Measurements from ENCODE around the gene FAM72C. TPM values are rescaled to one million over a fixed set of nuclear protein-coding genes. Genes with fewer than 3 reads are reported as not detected.
"Not testable (repeated sequence)": the region's sequence is repeated elsewhere in the genome, so short reads cannot be mapped to it uniquely, and the experiment has no call there.

FAM72C gene
- total RNA-seq, 4 donors from 2014 or later, result 0.61 TPM; not detected in 3

GRCh38 chr1:144002141-144002881 lies 30.5 kb upstream of the FAM72C start:
- ATAC-seq; H3K36me3 ChIP-seq; H3K27me3 ChIP-seq; H3K9me3 ChIP-seq; H3K4me3 ChIP-seq; in situ Hi-C loops (cut with MboI; ENCODE audit: low sequenced_read_pairs in 4 of 4); H3K4me1 ChIP-seq; intact Hi-C loops (cut with DNase I; ENCODE audit: low total_unique reads); DNase-seq; H3K27ac ChIP-seq: not testable (repeated sequence)

DNA sequence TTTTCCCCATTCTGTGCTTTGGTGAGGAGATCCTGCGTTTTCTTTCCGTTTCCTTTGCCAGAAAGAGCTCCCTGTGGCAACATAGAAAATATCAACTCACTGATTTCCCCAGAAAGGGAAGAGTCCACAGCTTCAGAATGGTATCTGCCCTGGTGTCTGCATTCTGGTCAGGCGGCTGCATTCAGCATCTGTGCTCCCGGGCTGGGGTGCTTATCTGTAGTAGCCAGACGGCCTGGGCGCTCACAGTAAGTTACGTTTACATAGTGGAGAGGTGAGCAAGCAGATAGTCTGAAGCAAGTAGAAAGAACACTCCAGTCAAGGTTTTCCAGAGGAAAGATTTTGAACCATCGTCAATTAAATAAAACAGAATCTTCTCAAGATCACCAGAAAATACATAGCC lies 29.3 kb upstream of the FAM72C start:
- H3K4me3 ChIP-seq; ATAC-seq; H3K27ac ChIP-seq; in situ Hi-C loops (cut with MboI; ENCODE audit: low sequenced_read_pairs in 4 of 4); H3K4me1 ChIP-seq; H3K27me3 ChIP-seq; H3K9me3 ChIP-seq; DNase-seq; H3K36me3 ChIP-seq; intact Hi-C loops (cut with DNase I; ENCODE audit: low total_unique reads): not testable (repeated sequence)

DNA sequence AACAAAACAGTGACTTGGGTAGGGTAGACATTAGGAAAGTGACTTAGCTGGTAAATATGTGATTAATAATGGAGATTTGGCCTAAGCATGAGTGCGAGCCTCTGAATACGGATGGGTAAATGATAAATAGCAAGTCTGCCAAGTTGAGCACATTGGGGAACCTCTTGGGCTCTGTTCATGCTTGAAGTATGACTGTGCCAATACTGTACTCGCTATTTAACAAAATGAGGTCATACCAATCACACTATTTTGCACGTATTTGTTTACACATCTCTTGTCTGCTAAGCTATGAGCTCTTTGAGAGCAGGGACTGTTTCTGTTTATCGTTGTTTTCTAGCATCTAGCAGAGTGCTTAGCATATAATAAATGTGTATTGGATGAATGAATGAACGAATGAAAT lies 24.2 kb upstream of the FAM72C start:
- intact Hi-C loops (cut with DNase I; ENCODE audit: low total_unique reads), result not testable (repeated sequence)

GRCh38 chr1:143993301-143993907 lies 21.6 kb upstream of the FAM72C start:
- H3K4me3 ChIP-seq; H3K9me3 ChIP-seq; H3K36me3 ChIP-seq; intact Hi-C loops (cut with DNase I; ENCODE audit: low total_unique reads); H3K27me3 ChIP-seq; H3K4me1 ChIP-seq; in situ Hi-C loops (cut with MboI; ENCODE audit: low sequenced_read_pairs in 4 of 4); H3K27ac ChIP-seq; ATAC-seq; DNase-seq: not testable (repeated sequence)

More for the DNA sequence above, 24.2 kb upstream of the FAM72C start:
- DNase-seq; H3K27ac ChIP-seq; H3K4me1 ChIP-seq; H3K9me3 ChIP-seq; in situ Hi-C loops (cut with MboI; ENCODE audit: low sequenced_read_pairs in 4 of 4); H3K4me3 ChIP-seq; ATAC-seq; H3K27me3 ChIP-seq; H3K36me3 ChIP-seq: not testable (repeated sequence)

GRCh38 chr1:143990699-143991098 lies 18.9 kb upstream of the FAM72C start:
- H3K9me3 ChIP-seq; H3K27ac ChIP-seq; ATAC-seq; DNase-seq; H3K4me3 ChIP-seq; in situ Hi-C loops (cut with MboI; ENCODE audit: low sequenced_read_pairs in 4 of 4); H3K36me3 ChIP-seq; H3K4me1 ChIP-seq; intact Hi-C loops (cut with DNase I; ENCODE audit: low total_unique reads); H3K27me3 ChIP-seq: not testable (repeated sequence)

DNA sequence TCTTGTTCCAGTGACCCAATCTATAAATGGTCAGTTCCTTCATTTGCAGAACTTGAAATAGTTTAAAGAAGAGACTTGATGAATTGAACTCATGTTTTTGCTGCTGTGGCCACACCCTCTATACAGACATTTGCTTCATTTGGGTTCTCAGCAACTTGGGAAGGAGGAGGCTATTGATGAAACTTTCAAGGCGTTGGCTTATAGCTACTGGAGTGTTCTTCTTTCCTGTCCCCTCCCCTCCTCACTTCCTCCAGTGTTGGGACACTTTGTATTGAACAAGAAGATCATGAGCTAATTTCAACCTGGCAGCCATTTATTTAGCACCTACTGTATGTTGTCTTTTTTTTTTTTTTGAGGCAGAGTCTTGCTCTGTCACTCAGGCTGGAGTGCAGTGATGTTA lies 17.9 kb upstream of the FAM72C start:
- peak in 1 of 2 donors; percentile 44 for ATAC-seq
- H3K4me3 ChIP-seq; H3K4me1 ChIP-seq; in situ Hi-C loops (cut with MboI; ENCODE audit: low sequenced_read_pairs in 4 of 4); H3K9me3 ChIP-seq; H3K27me3 ChIP-seq; intact Hi-C loops (cut with DNase I; ENCODE audit: low total_unique reads); H3K36me3 ChIP-seq; DNase-seq; H3K27ac ChIP-seq: not testable (repeated sequence)

DNA sequence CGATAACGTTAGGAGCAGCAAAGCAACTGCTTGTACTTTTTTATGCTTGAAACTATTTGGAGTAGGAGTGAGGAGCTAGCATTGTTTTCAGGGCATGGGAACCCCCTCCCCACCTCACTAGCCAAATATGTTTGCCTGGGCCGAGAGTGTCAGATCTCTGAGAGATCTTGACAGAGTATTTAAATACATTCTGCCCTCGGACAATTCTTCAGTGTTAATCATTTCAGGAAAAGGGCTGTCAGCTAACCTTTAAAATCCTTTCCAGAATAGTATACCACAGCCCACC lies 17.6 kb upstream of the FAM72C start:
- H3K36me3 ChIP-seq; H3K9me3 ChIP-seq; H3K27me3 ChIP-seq; H3K4me1 ChIP-seq; intact Hi-C loops (cut with DNase I; ENCODE audit: low total_unique reads); ATAC-seq; H3K4me3 ChIP-seq; in situ Hi-C loops (cut with MboI; ENCODE audit: low sequenced_read_pairs in 4 of 4); H3K27ac ChIP-seq; DNase-seq: not testable (repeated sequence)

DNA sequence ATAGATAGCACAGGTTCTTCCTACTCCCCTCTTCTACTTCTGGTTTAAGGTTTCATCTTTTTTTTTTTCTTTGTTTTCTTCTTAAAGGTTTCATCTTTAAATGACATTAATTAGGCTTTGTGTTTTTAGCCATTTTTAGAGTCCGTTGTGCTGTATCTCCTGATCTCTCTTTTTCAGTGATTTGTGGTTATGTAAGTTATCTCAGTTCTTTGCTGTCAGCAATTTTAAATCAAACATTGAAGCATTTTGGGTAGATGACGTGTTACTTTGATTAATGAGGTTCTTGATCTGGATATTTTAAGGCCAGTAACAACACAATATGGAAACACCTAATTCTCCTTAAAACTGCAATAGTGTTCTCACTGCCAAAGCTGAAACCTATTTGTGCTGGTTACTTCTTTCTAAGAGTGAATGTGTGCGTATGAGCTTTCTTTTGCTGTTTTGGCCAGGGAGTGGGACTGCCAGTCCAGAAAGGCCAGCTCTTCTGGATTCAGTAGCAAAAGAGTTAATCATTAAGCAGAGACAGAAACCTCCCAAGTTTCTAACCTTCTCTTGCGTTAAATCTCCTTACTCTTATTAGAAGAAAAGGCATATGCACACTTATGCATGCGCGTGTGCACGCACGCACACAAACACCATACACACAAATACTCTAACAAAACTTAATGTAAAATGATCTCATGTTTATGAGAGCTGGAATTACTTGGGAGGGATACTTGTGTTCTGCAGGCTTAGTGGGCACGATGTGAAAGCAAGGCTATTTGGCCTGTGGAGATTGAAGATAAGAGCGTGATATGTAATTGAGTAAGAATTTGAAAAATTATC lies 17.0 kb upstream of the FAM72C start:
- H3K4me3 ChIP-seq; DNase-seq; H3K9me3 ChIP-seq; H3K27me3 ChIP-seq; in situ Hi-C loops (cut with MboI; ENCODE audit: low sequenced_read_pairs in 4 of 4); H3K36me3 ChIP-seq; H3K27ac ChIP-seq; ATAC-seq; H3K4me1 ChIP-seq; intact Hi-C loops (cut with DNase I; ENCODE audit: low total_unique reads): not testable (repeated sequence)

DNA sequence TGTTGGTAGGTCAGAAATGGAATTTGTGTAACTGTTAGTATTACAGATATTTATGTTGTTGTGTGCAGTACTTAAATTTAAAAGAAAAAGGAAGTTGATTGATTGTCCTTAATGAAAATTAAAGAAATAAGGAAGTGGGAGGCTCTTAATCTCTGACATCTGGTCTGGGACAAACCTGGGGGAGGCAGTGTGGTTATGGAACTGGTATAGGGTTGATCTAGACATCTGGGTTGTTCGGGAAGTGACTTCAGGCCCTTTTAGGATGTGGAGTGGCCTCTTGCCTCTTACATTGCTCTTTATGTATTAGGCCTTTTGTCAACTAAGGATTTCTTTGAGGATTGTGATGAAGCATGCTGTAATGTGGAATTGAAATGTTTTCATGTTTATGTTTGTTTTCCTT lies 16.1 kb upstream of the FAM72C start:
- H3K27ac ChIP-seq; DNase-seq; H3K27me3 ChIP-seq; ATAC-seq; H3K9me3 ChIP-seq; intact Hi-C loops (cut with DNase I; ENCODE audit: low total_unique reads); in situ Hi-C loops (cut with MboI; ENCODE audit: low sequenced_read_pairs in 4 of 4); H3K4me1 ChIP-seq; H3K4me3 ChIP-seq; H3K36me3 ChIP-seq: not testable (repeated sequence)

- intact Hi-C loops (cut with DNase I; ENCODE audit: low total_unique reads); ATAC-seq: not testable (repeated sequence)
Observed at GRCh38 chr1:143984721-143985473, 13.1 kb upstream of the FAM72C start.

GRCh38 chr1:143974416-143974815 lies 2.6 kb upstream of the FAM72C start:
- intact Hi-C loops (cut with DNase I; ENCODE audit: low total_unique reads); ATAC-seq; H3K36me3 ChIP-seq; H3K4me1 ChIP-seq; in situ Hi-C loops (cut with MboI; ENCODE audit: low sequenced_read_pairs in 4 of 4); H3K27ac ChIP-seq; DNase-seq; H3K27me3 ChIP-seq; H3K9me3 ChIP-seq: not testable (repeated sequence)
- peak overlapping the region in 2 of 4 donors; percentile 27 to 33 for H3K4me3 ChIP-seq

More at GRCh38 chr1:143984721-143985473, 13.1 kb upstream of the FAM72C start:
- H3K9me3 ChIP-seq; H3K4me3 ChIP-seq; DNase-seq; H3K36me3 ChIP-seq; H3K4me1 ChIP-seq; H3K27ac ChIP-seq; in situ Hi-C loops (cut with MboI; ENCODE audit: low sequenced_read_pairs in 4 of 4); H3K27me3 ChIP-seq: not testable (repeated sequence)

Data from gastrocnemius medialis (tissue), 4 donors.